T1000 (cell line): ENCODE results near the gene URAD.

Experiments used
- DNase-seq: peaks from one replicate; lab custom pipeline; 2025; ENCODE audit warnings: mixed read lengths; lab: John Stamatoyannopoulos, UW

The URAD gene

GRCh38 chr13:28000567-28000966 is 12.1 kb upstream of the URAD start:
- no peak for DNase-seq

- no peak for DNase-seq
Observed at GRCh38 chr13:27997904-27998522, 9.5 kb upstream of the URAD start.

- DNase-seq = no peak
Observed at GRCh38 chr13:27991881-27992280, 3.4 kb upstream of the URAD start.

- no peak for DNase-seq
Observed at GRCh38 chr13:27985600-27985999, 2.9 kb downstream of the URAD start.

GRCh38 chr13:27982361-27982760 is 6.1 kb downstream of the URAD start:
- DNase-seq = no peak

GRCh38 chr13:27981006-27981708 is 7.3 kb downstream of the URAD start:
- DNase-seq = no peak

- DNase-seq = no peak
Observed at GRCh38 chr13:27980280-27980998, 8.1 kb downstream of the URAD start.

- no peak for DNase-seq
Observed at GRCh38 chr13:27979765-27980279, 8.7 kb downstream of the URAD start.

- no peak for DNase-seq
Observed at GRCh38 chr13:27979001-27979643, 9.4 kb downstream of the URAD start.

- DNase-seq = no peak
Observed at GRCh38 chr13:27978301-27978968, 10.1 kb downstream of the URAD start.

- no peak for DNase-seq
Observed at GRCh38 chr13:27977476-27978300, 10.8 kb downstream of the URAD start.

GRCh38 chr13:27976362-27977091 is 12.0 kb downstream of the URAD start:
- DNase-seq = no peak

GRCh38 chr13:27975564-27976361 is 12.7 kb downstream of the URAD start:
- DNase-seq = no peak

GRCh38 chr13:27973961-27974662 is 14.4 kb downstream of the URAD start:
- DNase-seq = no peak

GRCh38 chr13:27973291-27973690 is 15.2 kb downstream of the URAD start:
- DNase-seq = no peak

- DNase-seq = no peak
Observed at GRCh38 chr13:27972478-27972820, 16.0 kb downstream of the URAD start.

GRCh38 chr13:27971776-27972477 is 16.6 kb downstream of the URAD start:
- no peak for DNase-seq

- no peak for DNase-seq
Observed at GRCh38 chr13:27971236-27971645, 17.3 kb downstream of the URAD start.
